Stimulated activated CD4-positive, alpha-beta T cell treated with anti-CD3 and anti-CD28 coated beads, TNF-alpha, amount 100 ng/mL, for 24 hours (primary cell): ENCODE data around the gene RAI14.

Experiments used
- DNase-seq, 3 experiments: peaks; one replicate each; pipeline ENCODE4 v3.0.0-alpha.2; 2020; ENCODE audit warnings: low read depth in 3 of 3

RAI14 gene

DNA sequence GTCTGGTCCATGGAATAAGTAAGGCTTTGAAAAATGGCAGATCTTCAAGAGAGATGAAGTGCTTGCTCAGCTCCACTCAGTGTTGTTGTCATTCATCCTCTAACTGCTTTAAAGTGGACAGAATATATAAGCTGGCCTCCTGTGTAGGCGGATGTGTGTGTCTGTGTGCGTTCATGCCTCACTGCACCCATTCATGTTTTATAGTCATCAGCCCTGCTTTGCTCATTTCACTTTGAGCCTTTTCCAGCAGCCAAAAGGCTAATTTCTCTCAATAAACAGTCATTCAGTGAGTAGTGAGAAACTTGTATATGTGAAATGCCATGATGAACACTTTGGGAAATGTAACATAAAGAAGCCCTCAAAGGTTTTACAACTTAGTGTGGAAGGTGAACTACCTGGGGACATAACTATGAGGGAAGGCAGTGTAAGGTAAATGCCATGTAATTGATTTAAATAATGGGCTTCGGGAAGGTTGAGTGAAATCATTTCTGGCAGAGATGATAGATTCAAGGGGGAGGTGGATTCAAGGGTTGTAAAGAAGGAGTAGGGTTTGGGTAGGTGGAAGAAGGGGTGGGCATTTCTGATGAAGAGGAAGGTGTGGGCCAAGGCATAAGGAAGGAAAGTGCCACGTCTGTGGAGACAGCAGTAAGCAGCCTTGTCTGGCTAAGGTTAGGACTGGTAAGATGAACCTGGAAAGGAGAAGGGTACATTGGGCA lies 198.5 kb downstream of the RAI14 start:
- DNase-seq = no peak

DNA sequence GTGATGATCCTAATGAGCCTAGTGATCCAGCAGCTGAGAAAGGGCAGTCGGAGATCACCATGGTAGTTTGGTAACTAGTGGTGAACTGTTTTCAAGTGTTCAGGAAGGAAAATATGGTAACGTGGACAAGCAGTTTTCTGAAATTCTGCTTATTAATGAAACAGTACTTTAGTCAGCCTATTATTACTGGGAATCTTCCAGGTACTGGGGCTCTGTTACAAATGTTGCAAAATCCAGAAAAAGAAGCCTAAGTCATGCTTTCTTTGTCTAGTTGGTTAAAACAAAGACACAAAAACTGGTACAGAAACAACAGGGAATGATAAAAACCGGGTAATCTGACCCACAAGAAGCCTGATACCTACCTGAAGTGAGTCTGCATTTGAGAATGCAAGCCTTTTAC lies 201.0 kb downstream of the RAI14 start:
- no peak for DNase-seq

DNA sequence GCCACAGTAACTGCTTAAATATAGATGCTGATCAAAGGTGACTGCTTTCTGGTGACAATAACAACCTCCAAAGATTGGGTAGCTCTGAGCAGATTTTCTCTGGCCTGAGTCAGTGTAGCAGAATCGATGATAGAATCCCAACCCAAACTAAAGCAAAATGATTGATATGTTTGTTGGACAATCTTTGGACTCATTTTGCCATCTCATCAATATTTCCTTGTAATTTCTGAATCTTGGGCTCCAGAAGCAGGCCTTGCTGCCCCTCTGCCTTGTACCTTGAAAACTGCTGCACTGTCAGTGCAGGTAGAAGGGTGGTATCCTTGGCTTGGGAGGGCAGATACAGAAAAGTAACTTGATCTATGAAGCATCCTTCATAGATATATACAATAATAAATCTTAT lies 201.8 kb downstream of the RAI14 start:
- DNase-seq = no peak

DNA sequence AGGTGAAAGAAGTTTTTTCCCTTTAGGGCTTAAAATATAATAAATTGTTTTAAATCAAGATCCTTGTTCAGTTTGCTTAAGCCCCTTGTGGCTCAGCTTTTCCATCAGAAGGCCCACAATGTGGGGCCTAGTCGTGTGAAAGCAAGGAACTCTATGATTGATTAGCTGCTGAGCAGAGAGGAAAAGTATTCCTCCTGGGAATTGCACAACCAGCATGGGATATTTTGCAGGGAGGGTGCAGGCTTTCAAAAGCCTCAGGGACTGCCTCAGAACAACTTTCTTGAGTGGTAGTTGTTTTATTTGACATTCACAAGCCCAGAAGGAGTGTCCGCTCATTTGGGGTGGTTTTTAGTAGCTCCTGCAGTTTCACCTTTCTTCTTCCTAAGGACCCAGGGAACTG lies 202.7 kb downstream of the RAI14 start:
- no peak for DNase-seq

DNA sequence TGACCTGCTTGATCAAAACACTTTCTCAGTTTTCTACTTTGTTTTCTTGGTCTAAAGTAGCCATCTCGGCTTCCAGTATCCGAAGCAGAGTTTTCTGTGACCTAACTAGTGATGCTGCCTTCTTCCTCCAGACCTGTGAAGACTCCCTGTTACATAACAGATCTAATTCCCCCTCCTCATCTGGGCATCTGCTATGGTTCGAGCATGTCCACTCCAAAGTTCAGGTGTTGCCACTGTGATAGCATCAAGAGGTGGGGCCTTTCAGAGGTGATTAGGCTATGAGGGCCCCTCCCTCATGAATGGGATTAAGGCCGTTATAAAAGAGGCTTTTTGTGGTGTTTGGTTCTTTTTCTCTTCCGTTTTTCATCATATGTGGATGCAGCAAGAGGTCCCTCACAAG lies 203.1 kb downstream of the RAI14 start:
- DNase-seq = no peak

DNA sequence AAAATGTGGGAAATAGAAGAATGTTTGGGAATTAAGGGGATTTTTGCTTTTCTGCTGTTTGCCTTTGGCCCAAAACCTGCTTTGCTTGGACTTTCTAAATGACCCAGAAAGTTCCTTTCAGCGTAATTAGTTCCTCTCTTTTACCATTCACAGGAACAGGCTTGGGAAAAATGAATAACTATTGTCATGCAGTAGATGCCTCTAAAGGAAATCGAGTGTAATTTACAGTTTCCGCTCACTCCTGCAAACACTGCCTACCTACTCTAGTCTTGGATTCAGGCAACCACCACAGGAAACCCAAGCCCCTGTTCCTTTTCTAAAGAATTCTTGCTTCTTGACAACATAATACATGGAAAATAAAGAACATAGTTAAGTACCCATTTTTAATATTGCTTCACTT lies 207.8 kb downstream of the RAI14 start:
- no peak for DNase-seq

DNA sequence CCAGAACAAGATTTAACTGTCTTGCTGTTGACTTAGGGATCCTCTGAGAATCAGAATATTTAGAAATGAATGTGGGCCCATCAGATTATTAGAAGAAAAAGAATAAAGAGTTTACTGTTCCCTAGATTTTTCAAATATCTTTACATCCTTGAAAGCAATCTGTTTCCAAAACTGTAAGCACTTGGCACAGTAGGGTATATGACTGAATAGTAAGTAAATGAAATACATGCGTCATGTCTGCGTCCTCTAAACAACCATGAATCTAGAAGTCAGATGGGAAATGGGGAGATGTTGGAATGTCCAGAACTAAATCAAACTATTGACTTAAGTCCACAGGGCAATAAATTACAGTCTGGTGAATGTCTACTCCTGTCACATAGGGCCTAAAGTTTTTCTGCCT lies 209.0 kb downstream of the RAI14 start:
- DNase-seq = no peak

DNA sequence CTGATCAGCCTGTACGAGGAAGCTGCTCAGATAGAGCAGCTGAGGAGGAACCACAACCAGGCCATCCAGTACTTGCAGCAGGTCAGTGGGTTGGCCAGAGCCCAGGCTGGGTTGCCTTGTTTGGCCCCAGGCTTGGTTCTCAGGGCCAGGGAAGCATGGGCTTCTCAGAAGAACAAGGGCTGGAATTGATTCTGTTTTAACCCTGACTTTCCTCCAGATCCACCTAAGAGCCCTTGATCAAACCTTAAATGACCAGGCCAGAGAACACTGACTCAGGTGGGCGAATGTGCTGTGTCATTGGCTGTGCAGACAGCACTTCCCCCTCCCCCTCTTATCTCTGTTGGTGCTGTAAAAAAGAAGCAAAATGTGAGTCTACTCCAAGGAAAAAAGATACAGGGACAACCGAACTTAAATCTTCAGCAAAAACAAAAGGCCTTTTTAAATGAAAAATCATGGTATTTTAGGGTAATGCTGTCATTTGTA lies 210.9 kb downstream of the RAI14 start:
- no peak for DNase-seq

DNA sequence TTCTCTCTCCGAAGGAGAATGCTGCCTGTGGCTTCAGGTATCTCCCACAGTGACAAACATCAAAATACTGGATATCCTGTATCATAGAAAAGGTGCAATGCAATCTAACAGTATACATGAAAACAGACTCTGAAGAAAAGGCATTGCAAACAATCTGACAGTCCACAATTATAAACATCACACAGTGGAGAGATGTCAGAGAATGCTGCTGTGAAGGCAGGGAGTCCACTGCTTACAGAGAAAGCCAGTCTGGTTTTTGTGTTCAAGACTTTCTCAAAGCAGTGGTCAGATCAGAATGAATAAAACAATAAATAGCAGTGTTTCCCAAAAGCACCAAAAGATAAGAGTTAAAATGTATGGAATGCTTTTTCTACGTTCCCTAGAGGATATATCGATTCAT lies 211.5 kb downstream of the RAI14 start:
- DNase-seq = no peak

DNA sequence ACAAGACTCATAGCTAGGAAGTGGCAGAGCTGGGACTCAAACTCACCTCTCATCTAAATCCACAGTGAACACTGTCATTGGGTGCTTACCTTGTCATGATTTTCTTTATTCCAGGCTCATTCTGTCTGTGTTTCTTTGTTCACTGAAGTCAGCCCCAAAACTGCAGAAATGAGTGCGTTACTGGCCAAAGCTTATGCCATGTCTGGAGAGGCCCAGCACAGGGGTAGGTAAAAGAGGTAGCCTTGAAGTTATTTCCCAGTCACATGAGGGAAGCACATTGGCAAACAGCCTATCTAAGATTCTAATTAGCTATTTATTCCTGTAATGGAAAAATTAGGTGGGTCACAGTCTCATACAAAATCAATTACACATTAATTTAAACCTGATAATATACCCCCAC lies 212.7 kb downstream of the RAI14 start:
- no peak for DNase-seq

DNA sequence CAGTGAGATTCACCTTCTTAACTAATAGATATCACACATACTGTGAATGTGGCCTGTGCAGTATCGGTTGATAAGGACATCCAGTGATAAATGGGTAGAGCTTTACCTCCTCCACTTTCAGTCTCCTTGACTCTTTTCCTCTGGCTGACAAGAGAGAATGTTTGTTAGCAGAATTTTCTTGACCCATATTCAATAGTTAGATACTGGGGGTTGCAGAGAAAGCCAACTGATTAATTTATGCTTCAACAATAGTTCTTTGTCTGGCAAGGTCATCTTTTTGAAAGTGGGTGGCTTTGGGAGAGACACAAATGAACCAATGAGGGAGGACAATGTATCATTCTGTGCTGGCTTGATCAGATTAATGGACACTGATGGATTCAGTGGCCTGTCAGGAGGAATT lies 213.1 kb downstream of the RAI14 start:
- no peak for DNase-seq

DNA sequence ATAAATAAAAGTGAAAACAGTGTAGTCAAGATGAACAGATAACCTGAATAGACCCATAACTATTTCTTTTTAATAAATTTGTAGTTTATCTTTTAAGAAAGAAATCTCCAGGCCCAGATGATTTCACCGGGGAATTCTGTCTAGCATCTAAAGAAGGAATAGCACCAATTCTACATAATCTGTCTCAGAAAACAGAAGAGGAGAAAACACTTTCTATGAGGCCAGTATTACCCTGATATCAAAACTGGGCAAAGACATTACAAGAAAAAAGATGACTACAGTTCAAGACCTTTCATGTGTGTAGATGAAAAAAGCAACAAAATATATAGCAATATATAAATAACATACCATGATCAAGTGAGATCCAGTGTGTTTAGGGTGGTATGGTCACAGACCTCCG lies 214.3 kb downstream of the RAI14 start:
- no peak for DNase-seq

DNA sequence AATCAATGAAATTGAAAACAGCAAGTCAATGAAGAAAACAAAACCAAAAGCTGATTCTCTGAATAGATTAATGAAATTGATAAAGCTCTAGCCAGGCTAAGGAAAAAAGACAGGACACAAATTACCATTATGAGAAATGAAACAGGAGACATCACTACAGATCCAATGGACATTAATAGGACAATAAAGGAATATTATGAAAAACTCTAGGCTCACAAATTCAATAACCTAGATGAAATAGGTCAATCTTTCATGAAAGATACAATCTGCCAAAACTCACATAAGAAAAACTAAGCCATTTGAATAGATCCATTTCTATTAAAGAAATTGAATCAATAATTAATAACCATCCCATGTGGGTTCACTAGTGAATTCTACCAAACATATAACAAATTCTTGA lies 220.1 kb downstream of the RAI14 start:
- DNase-seq = no peak

DNA sequence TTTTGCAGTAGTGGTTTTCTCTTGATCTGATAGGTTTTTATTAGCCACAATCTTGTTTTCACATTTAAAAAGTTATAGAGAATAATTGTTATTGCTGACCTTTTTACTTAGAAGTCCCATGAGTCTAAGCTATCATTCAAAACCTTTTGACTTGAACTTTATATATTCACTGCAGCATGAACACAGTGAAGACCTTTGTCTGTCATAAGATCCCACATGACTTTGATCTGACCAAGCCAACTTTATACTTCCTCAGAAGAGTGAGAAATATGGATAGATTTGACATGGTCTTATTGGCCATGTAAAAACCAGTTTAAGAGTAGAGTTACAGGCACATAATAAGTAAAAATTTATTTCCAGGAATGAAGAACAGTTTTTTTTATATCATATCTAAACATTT lies 225.1 kb downstream of the RAI14 start:
- DNase-seq = no peak
